Vagina (tissue), 2 donors: ENCODE measurements around the gene ACAP1. TPM values are rescaled to one million over a fixed set of nuclear protein-coding genes. Genes with fewer than 3 reads are reported as not detected.

Experiments
- DNase-seq, 2 donors: peaks; one replicate each; pipeline ENCODE4 v3.0.0-alpha.2; 2017; ENCODE audit errors: extremely low spot score in 2 of 2
- H3K27ac ChIP-seq: fragments of 200-600 bp; sonication (generic); one replicate; pipeline ENCODE4 v1.5.1; 2019
- H3K27me3 ChIP-seq: fragments of 200-600 bp; sonication (generic); one replicate; pipeline ENCODE4 v1.5.1; 2019
- H3K36me3 ChIP-seq, 2 donors: fragments of 200-600 bp; sonication (generic); one replicate each; pipeline ENCODE4 v1.5.1; 2017 to 2019
- H3K4me1 ChIP-seq: fragments of 200-600 bp; sonication (generic); one replicate; pipeline ENCODE4 v1.5.1; 2019
- H3K4me3 ChIP-seq, 2 donors: fragments of 200-600 bp; sonication (generic); 1 replicate in 1 of 2; 2 replicates in 1 of 2; pipeline ENCODE4 v1.5.1; 2016 to 2019
- H3K9me3 ChIP-seq: fragments of 200-600 bp; sonication (generic); one replicate; pipeline ENCODE4 v1.5.1; 2019
- POLR2A ChIP-seq, 2 donors: fragments of 450-650 bp; IDR thresholded peaks; one replicate each; pipeline ENCODE4 v1.6.1; 2017; ENCODE audit warnings: antibody characterized with exemption in 2 of 2, mild to moderate bottlenecking in 2 of 2, moderate library complexity in 2 of 2
- POLR2AphosphoS5 ChIP-seq, 2 donors: sonication (generic); formaldehyde crosslinking; IDR thresholded peaks; one replicate each; pipeline ENCODE4 v1.9.0; 2017; ENCODE audit warnings: antibody characterized with exemption in 2 of 2, mild to moderate bottlenecking in 2 of 2, low read depth in 1 of 2; ENCODE audit not compliant: insufficient read depth in 1 of 2
- intact Hi-C: fragments of 100-400 bp; cut with DNase I; formaldehyde crosslinking; loops from one replicate; pipeline ENCODE4 v1.15.1; 2023
- total RNA-seq: library from RNA; depleted of rRNA; stranded (reverse); fragments of >200 nt; gene quantifications from one replicate; pipeline ENCODE4 v1.2.3, GENCODE V29; 2016
- TF ChIP-seq, protein P1 (sequence below), 3 experiments: fragments of 450-650 bp in 2 of 3; fragments of 200-600 bp in 1 of 3; sonication (generic) in 1 of 3; IDR thresholded peaks; one replicate each; pipeline ENCODE4 v1.5.1; 2017 to 2019; ENCODE audit warnings: antibody characterized with exemption in 3 of 3, mild to moderate bottlenecking in 2 of 3, moderate library complexity in 2 of 3

Gene ACAP1
- total RNA-seq, 1 donor from 2014 or later = 7.6 TPM

DNA sequence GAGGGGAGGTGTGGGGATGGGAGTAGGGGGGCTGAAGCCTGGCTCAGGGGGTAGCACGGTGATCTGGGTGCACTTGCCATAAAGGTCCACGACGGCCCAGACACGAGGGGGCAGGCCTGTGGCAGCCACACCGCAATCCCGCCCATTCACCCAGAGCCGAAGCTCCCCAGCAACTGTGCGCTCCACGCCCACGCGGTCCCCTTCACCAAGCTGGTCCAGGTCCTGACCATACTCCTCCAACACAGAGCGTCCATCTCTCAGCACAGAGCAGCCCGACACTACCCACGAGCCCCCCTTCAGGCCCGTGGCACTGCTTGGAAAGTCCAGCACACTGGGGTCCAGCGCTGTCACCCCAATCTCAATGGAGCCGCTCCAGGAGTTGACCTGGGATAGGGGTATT lies 8.8 kb upstream of the ACAP1 start:
- DNase-seq = no peak
- H3K27me3 ChIP-seq = no peaks in the 10 kb centered on the region
- no peak for TF ChIP-seq POLR2AphosphoS5 (IDR thresholded peaks at IDR 0.05; ENCODE audit: insufficient read depth in 1 of 2, low read depth in 1 of 2)
- TF ChIP-seq, protein P1, sequence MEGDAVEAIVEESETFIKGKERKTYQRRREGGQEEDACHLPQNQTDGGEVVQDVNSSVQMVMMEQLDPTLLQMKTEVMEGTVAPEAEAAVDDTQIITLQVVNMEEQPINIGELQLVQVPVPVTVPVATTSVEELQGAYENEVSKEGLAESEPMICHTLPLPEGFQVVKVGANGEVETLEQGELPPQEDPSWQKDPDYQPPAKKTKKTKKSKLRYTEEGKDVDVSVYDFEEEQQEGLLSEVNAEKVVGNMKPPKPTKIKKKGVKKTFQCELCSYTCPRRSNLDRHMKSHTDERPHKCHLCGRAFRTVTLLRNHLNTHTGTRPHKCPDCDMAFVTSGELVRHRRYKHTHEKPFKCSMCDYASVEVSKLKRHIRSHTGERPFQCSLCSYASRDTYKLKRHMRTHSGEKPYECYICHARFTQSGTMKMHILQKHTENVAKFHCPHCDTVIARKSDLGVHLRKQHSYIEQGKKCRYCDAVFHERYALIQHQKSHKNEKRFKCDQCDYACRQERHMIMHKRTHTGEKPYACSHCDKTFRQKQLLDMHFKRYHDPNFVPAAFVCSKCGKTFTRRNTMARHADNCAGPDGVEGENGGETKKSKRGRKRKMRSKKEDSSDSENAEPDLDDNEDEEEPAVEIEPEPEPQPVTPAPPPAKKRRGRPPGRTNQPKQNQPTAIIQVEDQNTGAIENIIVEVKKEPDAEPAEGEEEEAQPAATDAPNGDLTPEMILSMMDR (IDR thresholded peaks at IDR 0.05) = no peak
- TF ChIP-seq POLR2A (IDR thresholded peaks at IDR 0.05) = no peak
- H3K4me3 ChIP-seq = no peak overlapping the region
- intact Hi-C loops = no loop called here
- H3K27ac ChIP-seq = no peak overlapping the region
- peaks cover 22% of the 10 kb centered on the region for H3K4me1 ChIP-seq
- H3K36me3 ChIP-seq = peaks cover 0 to 29% of the 10 kb centered on the region in 2 donors
- no peaks in the 10 kb centered on the region for H3K9me3 ChIP-seq

DNA sequence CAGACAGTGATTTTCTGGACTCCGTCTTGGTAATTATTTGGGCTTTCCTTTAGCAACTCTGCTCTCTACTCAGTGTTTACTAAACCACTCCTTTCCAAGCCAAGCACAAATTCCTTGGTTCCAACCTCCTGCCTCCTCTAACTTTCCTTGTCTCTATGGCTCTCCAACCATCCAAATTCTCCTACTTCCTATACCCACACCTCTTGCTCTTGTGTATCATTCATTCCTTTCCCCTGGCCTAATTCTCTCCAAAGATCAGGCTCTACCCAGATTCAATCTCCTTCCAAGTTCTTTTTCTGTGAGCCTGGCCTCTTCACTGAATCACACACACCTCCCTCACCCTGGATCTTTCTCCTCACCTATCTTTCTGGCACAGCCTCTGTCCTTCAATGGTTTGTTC lies 8.3 kb upstream of the ACAP1 start:
- intact Hi-C loops = no loop called here
- no peak overlapping the region for H3K4me3 ChIP-seq
- H3K4me1 ChIP-seq = peaks cover 22% of the 10 kb centered on the region
- H3K27ac ChIP-seq = no peak overlapping the region
- DNase-seq = no peak
- H3K36me3 ChIP-seq = peaks cover 0 to 24% of the 10 kb centered on the region in 2 donors
- H3K9me3 ChIP-seq = no peaks in the 10 kb centered on the region
- H3K27me3 ChIP-seq = no peaks in the 10 kb centered on the region
- TF ChIP-seq, protein P1 (IDR thresholded peaks at IDR 0.05) = no peak
- no peak for TF ChIP-seq POLR2A (IDR thresholded peaks at IDR 0.05)
- TF ChIP-seq POLR2AphosphoS5 (IDR thresholded peaks at IDR 0.05; ENCODE audit: insufficient read depth in 1 of 2, low read depth in 1 of 2) = no peak

DNA sequence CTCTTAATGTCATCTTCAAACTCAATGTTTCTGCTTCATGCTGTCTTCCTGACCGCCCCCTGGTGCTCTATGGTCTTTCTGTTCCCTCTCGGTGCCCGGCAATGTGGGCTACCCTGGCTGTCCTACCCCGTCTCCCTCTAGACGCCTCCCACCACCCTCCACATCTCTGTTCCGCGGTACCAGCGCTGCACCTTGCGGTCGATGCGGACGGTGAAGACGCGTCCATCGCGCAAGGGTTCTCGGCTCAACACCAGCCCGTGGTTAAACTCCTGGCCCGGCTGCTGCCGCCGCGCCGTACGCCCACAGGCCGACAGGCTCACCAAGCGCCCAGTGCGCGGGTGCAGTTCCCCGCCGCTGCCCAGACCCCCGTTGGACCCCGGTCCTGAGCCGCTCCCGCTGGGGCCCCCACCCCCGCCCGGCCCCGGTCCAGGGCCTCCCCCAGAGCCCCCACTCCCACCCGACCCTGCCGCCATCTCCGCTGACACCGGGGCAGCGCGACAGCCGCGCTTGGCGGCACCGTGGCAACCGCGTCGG lies 7.4 kb upstream of the ACAP1 start, which contains the start of gene NEURL4:
Gene NEURL4, minus strand, starts transcription at position 496 of the 534 bp plus-strand sequence. Its CDS starts 23 bp downstream, at position 473.
- TF ChIP-seq POLR2A (IDR thresholded peaks at IDR 0.05) = no peak
- DNase-seq = no peak
- peak within 1 kb of the TSS; percentile 82 for H3K27ac ChIP-seq
- no peaks in the 10 kb centered on the region for H3K27me3 ChIP-seq
- intact Hi-C loops = no loop called here
- no peaks in the 10 kb centered on the region for H3K9me3 ChIP-seq
- H3K4me3 ChIP-seq = peak within 1 kb of the TSS; percentile 70 to 99
- H3K4me1 ChIP-seq = peaks cover 22% of the 10 kb centered on the region
- H3K36me3 ChIP-seq = peaks cover 0 to 15% of the 10 kb centered on the region in 2 donors

DNA sequence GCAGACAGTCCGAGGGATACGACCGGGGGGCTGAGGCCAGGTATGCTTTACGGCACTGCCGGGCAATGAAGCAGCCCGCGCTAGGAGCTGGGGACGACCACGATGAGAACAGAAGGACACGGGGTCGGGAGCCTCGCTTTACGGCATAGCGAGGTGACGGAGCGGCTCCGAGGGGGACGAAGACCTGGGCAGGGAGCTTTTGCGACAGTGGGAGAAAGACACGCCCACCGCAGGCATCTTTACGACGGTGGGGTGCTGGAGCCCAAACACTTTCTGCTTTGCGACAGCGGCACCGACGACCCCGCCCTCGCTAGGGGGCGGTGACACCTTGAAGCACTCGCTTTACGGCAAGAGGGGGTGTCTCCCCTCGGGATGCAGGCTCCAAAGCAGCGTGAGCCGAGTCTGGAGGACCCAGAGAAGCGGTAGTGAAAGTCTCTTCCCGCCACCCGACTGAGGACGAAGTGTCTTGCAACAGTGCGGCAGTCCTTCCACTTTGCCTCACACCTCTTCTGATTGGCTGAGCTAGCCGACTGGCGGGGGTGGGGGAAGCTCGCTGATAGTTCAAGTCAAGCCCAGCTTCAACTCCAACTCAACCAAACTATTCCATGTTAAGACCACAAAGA lies 6.8 kb upstream of the ACAP1 start:
- peak in 1 of 2 donors; percentile 99 for DNase-seq
- intact Hi-C loops = no loop called here

DNA sequence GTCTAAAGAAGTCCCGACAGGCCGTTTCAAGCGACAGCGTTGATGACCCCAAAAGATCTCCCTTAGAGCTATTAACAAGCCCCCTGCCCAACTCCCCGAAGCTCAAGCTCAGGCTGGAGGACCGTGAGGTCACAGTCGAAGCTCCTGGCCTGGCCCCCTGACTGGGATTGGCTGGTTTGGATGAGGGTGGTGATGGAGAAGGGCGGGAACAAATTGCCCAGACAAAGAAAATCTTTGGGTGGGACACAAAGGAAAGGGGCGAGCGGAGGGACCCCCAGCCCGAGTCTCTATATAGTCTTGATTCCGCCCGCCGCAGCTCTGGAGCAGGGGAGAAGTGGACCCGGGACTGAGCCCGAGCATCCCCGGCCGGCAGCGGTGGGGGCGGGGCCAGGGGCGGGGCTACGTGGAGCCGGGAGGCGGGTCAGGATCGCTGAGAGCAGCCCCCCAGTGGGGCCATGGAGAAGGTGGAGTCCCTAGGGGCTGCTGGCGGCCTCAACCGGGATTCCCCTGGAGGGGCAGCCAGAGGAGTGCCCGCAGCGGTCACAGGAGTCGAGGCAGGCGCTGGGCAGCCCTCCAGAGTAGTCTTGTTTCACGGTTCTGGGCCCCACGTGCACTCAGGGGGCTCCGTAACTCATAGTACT lies 6.2 kb upstream of the ACAP1 start:
- DNase-seq = no peak
- no peaks in the 10 kb centered on the region for H3K27me3 ChIP-seq
- intact Hi-C loops = no loop called here
- H3K9me3 ChIP-seq = no peaks in the 10 kb centered on the region
- peak overlapping the region; percentile 70 to 99 for H3K4me3 ChIP-seq
- TF ChIP-seq POLR2AphosphoS5 (IDR thresholded peaks at IDR 0.05; ENCODE audit: insufficient read depth in 1 of 2, low read depth in 1 of 2) = no peak
- TF ChIP-seq, protein P1 (IDR thresholded peaks at IDR 0.05) = no peak
- no peak for TF ChIP-seq POLR2A (IDR thresholded peaks at IDR 0.05)
- H3K36me3 ChIP-seq = peaks cover 0 to 6% of the 10 kb centered on the region in 2 donors
- H3K4me1 ChIP-seq = peaks cover 22% of the 10 kb centered on the region
- peak overlapping the region; percentile 82 for H3K27ac ChIP-seq

More for the DNA sequence above, 6.8 kb upstream of the ACAP1 start:
- H3K27ac ChIP-seq = peak overlapping the region; percentile 82
- peaks cover 0 to 12% of the 10 kb centered on the region in 2 donors for H3K36me3 ChIP-seq
- no peaks in the 10 kb centered on the region for H3K9me3 ChIP-seq
- TF ChIP-seq, protein P1 (IDR thresholded peaks at IDR 0.05) = no peak
- TF ChIP-seq POLR2A (IDR thresholded peaks at IDR 0.05) (peak in 1 of 2 donors; percentile 83), POLR2AphosphoS5 (IDR thresholded peaks at IDR 0.05; ENCODE audit: insufficient read depth in 1 of 2, low read depth in 1 of 2) (peak; percentile 95 to 98)
- H3K4me3 ChIP-seq = peak overlapping the region; percentile 70 to 99
- no peaks in the 10 kb centered on the region for H3K27me3 ChIP-seq
- H3K4me1 ChIP-seq = peaks cover 22% of the 10 kb centered on the region
